Measurements from ENCODE around the gene TAF3. TPM values are rescaled to one million over a fixed set of nuclear protein-coding genes. Genes with fewer than 3 reads are reported as not detected.

Gene TAF3
- total RNA-seq, 3 donors from 2014 or later: 7.4 to 9.7 (median 9.2) TPM

DNA sequence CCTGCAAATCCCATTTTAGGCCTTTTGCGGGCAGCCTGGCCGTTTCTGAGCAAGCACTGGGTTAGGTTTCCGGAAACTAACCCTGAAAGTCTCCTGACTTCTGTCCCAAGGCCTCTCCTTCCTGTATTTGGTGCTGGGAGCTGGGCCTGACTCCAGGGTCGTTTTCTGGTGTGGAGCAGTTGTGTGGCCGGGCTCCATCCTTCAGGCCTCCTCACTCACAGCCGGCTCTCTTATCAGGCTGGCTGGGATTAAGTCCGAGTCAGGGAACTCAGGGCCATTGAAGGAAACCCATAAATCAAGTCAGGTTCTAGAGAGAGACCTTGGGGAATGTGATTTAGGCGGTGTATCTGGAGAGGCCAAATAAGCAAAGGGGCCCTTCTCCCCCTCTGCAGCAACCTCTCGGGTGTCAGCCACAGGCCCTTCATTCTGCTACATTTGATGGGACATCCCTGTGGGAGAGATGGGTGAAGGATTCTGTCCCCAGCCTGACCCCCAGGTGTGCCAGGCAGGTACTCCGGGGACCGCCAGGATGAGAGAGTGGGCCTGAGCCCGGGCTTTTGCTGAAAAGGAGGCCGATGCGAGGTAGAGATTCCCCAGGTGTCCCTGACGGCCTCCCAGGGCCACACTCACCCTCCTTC lies 239.4 kb downstream of the TAF3 start:
- intact Hi-C loops (cut with DNase I; ENCODE audit: low total_unique reads): no loop called here
- H3K27me3 ChIP-seq: peaks cover 0 to 16% of the 10 kb centered on the region in 2 donors
- DNase-seq (ENCODE audit: low spot score in 2 of 2): no peak
- H3K4me1 ChIP-seq: no peaks in the 10 kb centered on the region
- H3K9me3 ChIP-seq: no peaks in the 10 kb centered on the region
- peak overlapping the region in 2 of 3 donors; percentile 72 to 87 for H3K4me3 ChIP-seq
- TF ChIP-seq CTCF (IDR thresholded peaks at IDR 0.05): no peak
- TF ChIP-seq POLR2AphosphoS5 (IDR thresholded peaks at IDR 0.05): peak in 1 of 3 donors; percentile 19
- peak overlapping the region; percentile 91 to 96 for H3K27ac ChIP-seq
- no peaks in the 10 kb centered on the region for H3K36me3 ChIP-seq

GRCh38 chr10:8058274-8059111 lies 240.2 kb downstream of the TAF3 start:
- no peaks in the 10 kb centered on the region for H3K4me1 ChIP-seq
- DNase-seq (ENCODE audit: low spot score in 2 of 2): no peak
- H3K4me3 ChIP-seq: peak overlapping the region in 2 of 3 donors; percentile 72 to 87
- no peaks in the 10 kb centered on the region for H3K36me3 ChIP-seq
- intact Hi-C loops (cut with DNase I; ENCODE audit: low total_unique reads): no loop called here
- H3K27me3 ChIP-seq: peaks cover 0 to 16% of the 10 kb centered on the region in 2 donors
- peak overlapping the region; percentile 91 to 96 for H3K27ac ChIP-seq
- TF ChIP-seq POLR2AphosphoS5 (IDR thresholded peaks at IDR 0.05) (no peak), CTCF (IDR thresholded peaks at IDR 0.05) (no peak), POLR2A (IDR thresholded peaks at IDR 0.05) (no peak)
- H3K9me3 ChIP-seq: no peaks in the 10 kb centered on the region

DNA sequence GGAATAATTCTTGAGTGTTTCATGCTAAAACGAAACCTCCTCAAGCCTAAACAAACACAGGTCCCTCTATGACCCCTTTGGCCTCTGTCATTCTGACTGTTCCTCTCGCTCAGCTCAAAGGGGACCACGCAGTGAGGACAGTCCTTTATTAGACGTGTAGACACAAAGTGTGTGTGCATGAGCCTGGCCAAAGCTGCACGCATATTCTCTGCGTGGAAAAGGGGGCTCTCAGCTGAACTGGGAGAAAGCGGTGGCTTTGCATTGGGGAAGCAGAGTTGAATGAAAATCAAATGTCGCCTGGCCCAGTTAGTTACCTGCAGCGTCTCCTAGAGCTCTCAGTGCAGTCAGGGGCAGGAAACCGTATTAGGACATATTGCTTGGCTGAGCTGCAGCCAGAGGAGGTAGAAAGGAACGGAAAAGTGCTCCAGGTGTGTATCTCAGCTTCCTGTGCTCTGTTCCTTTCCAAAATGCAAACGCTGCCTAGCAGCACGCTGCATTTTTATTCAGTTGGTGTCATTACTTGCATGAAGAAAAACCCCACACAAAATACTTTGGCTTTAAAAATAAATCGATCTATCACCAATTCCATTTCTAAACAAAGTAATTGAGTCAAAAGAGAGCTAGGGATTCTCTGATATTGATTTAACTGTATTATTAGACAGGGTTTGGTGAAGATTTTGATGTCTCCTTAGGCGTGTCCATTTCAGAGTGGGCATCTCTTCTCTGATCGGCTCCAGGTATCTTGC lies 241.1 kb downstream of the TAF3 start:
- TF ChIP-seq POLR2AphosphoS5 (IDR thresholded peaks at IDR 0.05) (no peak), POLR2A (IDR thresholded peaks at IDR 0.05) (no peak), CTCF (IDR thresholded peaks at IDR 0.05) (no peak)
- H3K4me1 ChIP-seq: no peaks in the 10 kb centered on the region
- H3K36me3 ChIP-seq: no peaks in the 10 kb centered on the region
- intact Hi-C loops (cut with DNase I; ENCODE audit: low total_unique reads): no loop called here
- peaks cover 0 to 16% of the 10 kb centered on the region in 2 donors for H3K27me3 ChIP-seq
- peak overlapping the region in 2 of 3 donors; percentile 72 to 87 for H3K4me3 ChIP-seq
- H3K9me3 ChIP-seq: no peaks in the 10 kb centered on the region
- no peak for DNase-seq (ENCODE audit: low spot score in 2 of 2)
- peak overlapping the region; percentile 91 to 96 for H3K27ac ChIP-seq

GRCh38 chr10:8060010-8060703 lies 241.9 kb downstream of the TAF3 start:
- Histone ChIP-seq H3K4me1 (no peaks in the 10 kb centered on the region), H3K9me3 (no peaks in the 10 kb centered on the region), H3K27me3 (peaks cover 0 to 16% of the 10 kb centered on the region in 2 donors), H3K36me3 (no peaks in the 10 kb centered on the region), H3K27ac (peak overlapping the region; percentile 91 to 96), H3K4me3 (peak overlapping the region in 2 of 3 donors; percentile 72 to 87)
- TF ChIP-seq POLR2AphosphoS5 (IDR thresholded peaks at IDR 0.05) (no peak), CTCF (IDR thresholded peaks at IDR 0.05) (no peak), POLR2A (IDR thresholded peaks at IDR 0.05) (no peak)
- intact Hi-C loops (cut with DNase I; ENCODE audit: low total_unique reads): loop anchor here (10.0 kb wide), 1 partner anchor 345 kb away; no protein-coding TSS in a partner anchor
- peak in 1 of 2 donors; percentile 43 for DNase-seq (ENCODE audit: low spot score in 2 of 2)

Data from breast epithelium (tissue), 4 donors.